NCI-H128 (cell line): ENCODE data around the gene INF2.
"Not testable (repeated sequence)": the region's sequence is repeated elsewhere in the genome, so short reads cannot be mapped to it uniquely, and the experiment has no call there.

Experiments
- DNase-seq: peaks from one replicate; lab custom pipeline; 2025; ENCODE audit not compliant: unreplicated experiment; lab: John Stamatoyannopoulos, UW

Gene INF2

GRCh38 chr14:104749111-104749649 lies 59.8 kb downstream of the INF2 start:
- no peak for DNase-seq

GRCh38 chr14:104750056-104750752 lies 60.8 kb downstream of the INF2 start:
- no peak for DNase-seq

- not testable (repeated sequence) for DNase-seq
Measured at GRCh38 chr14:104750753-104751057, 61.3 kb downstream of the INF2 start.

- no peak for DNase-seq
Measured at GRCh38 chr14:104751539-104752422, 62.4 kb downstream of the INF2 start.

GRCh38 chr14:104752423-104752734 lies 63.0 kb downstream of the INF2 start:
- DNase-seq = no peak

- peak; percentile 100 for DNase-seq
Measured at GRCh38 chr14:104752735-104753527, 63.5 kb downstream of the INF2 start, which contains the start of gene SIVA1. SIVA1 (plus strand) TSS chr14:104753147; CDS start chr14:104753202, 55 bp downstream.

GRCh38 chr14:104753528-104754212 lies 64.3 kb downstream of the INF2 start:
- DNase-seq = no peak

- DNase-seq = no peak
Measured at GRCh38 chr14:104754213-104754851, 64.9 kb downstream of the INF2 start.

- no peak for DNase-seq
Measured at GRCh38 chr14:104755621-104756020, 66.2 kb downstream of the INF2 start.

GRCh38 chr14:104756477-104757237 lies 67.2 kb downstream of the INF2 start:
- no peak for DNase-seq

GRCh38 chr14:104757238-104757585 lies 67.8 kb downstream of the INF2 start:
- DNase-seq = no peak

GRCh38 chr14:104757681-104758392 lies 68.4 kb downstream of the INF2 start:
- no peak for DNase-seq

- DNase-seq = peak; percentile 38
Measured at GRCh38 chr14:104758981-104759969, 69.9 kb downstream of the INF2 start.

- DNase-seq = no peak
Measured at GRCh38 chr14:104765517-104765916, 76.1 kb downstream of the INF2 start.

GRCh38 chr14:104766256-104766862 lies 76.9 kb downstream of the INF2 start:
- no peak for DNase-seq

- DNase-seq = no peak
Measured at GRCh38 chr14:104766863-104767633, 77.6 kb downstream of the INF2 start.

- no peak for DNase-seq
Measured at GRCh38 chr14:104767634-104767918, 78.2 kb downstream of the INF2 start.
